Fibroblast of lung (primary cell): ENCODE results near the gene SLAMF1. TPM values are rescaled to one million over a fixed set of nuclear protein-coding genes. Genes with fewer than 3 reads are reported as not detected.

Experiments
- DNase-seq, 2 donors: peaks; one replicate each; pipeline versions ENCODE4 v3.0.0 to v3.0.0-alpha.2; 2010; ENCODE audit warnings: low read depth in 2 of 2
- H2AFZ ChIP-seq: 2 replicates; pipeline ENCODE4 v1.5.1; 2012; ENCODE audit warnings: low read length, control low read depth, inconsistent platforms
- H3K27ac ChIP-seq: 2 replicates; pipeline ENCODE4 v1.5.1; 2011; ENCODE audit warnings: low read length, control low read depth; ENCODE audit not compliant: insufficient read depth
- H3K27me3 ChIP-seq: 2 replicates; pipeline ENCODE4 v1.5.1; 2011; ENCODE audit warnings: mild to moderate bottlenecking, low read length; ENCODE audit not compliant: control insufficient read depth, insufficient read depth
- H3K36me3 ChIP-seq: 2 replicates; pipeline ENCODE4 v1.5.1; 2011; ENCODE audit warnings: low read length; ENCODE audit not compliant: control insufficient read depth, insufficient read depth
- H3K4me1 ChIP-seq: 2 replicates; pipeline ENCODE4 v1.5.1; 2011; ENCODE audit warnings: low read length; ENCODE audit not compliant: control insufficient read depth, insufficient read depth; ENCODE audit errors: extremely low read depth
- H3K4me2 ChIP-seq: 2 replicates; pipeline ENCODE4 v1.5.1; 2011; ENCODE audit warnings: low read length, control low read depth; ENCODE audit not compliant: insufficient read depth; ENCODE audit errors: extremely low read depth
- H3K4me3 ChIP-seq, 4 experiments: fragments of 200-600 bp in 1 of 4; sonication (generic) in 1 of 4; replicated peaks in 1 of 4; 2 replicates each; pipeline ENCODE4 v1.5.1; 2011 to 2016; ENCODE audit warnings: low read length in 4 of 4, low read depth in 3 of 4, mild to moderate bottlenecking in 3 of 4, control low read depth in 2 of 4, inconsistent platforms in 1 of 4, mixed read lengths in 1 of 4; ENCODE audit not compliant: insufficient read depth in 1 of 4; ENCODE audit errors: control extremely low read depth in 1 of 4
- H3K79me2 ChIP-seq: 2 replicates; pipeline ENCODE4 v1.5.1; 2012; ENCODE audit warnings: mild to moderate bottlenecking, low read length, inconsistent platforms; ENCODE audit not compliant: control insufficient read depth, insufficient read depth
- H3K9ac ChIP-seq: 2 replicates; pipeline ENCODE4 v1.5.1; 2011; ENCODE audit warnings: mild to moderate bottlenecking, low read length, control low read depth; ENCODE audit not compliant: insufficient read depth
- H3K9me3 ChIP-seq: 2 replicates; pipeline ENCODE4 v1.5.1; 2012; ENCODE audit warnings: low read depth, low read length; ENCODE audit not compliant: control insufficient read depth, insufficient read depth
- H4K20me1 ChIP-seq: 2 replicates; pipeline ENCODE4 v1.5.1; 2011; ENCODE audit warnings: low read length; ENCODE audit not compliant: control insufficient read depth, insufficient read depth; ENCODE audit errors: extremely low read depth
- CTCF ChIP-seq, 2 donors: IDR thresholded peaks in 1 of 2; conservative IDR thresholded peaks in 1 of 2; 1 replicate in 1 of 2; 2 replicates in 1 of 2; pipeline ENCODE4 v1.5.1; 2011 to 2012; ENCODE audit warnings: low read length in 2 of 2, control low read depth in 1 of 2, inconsistent platforms in 1 of 2, low read depth in 1 of 2, mild to moderate bottlenecking in 1 of 2
- EZH2 ChIP-seq: IDR thresholded peaks from 2 replicates; pipeline ENCODE4 v1.5.1; 2012; ENCODE audit warnings: low read length, control low read depth, mild to moderate bottlenecking; ENCODE audit errors: missing control alignments
- polyA plus RNA-seq, 2 donors: library from polyadenylated mRNA; depleted of rRNA in 1 of 2; stranded (reverse) in 1 of 2; unstranded in 1 of 2; fragments of >200 nt; gene quantifications; 2 replicates each; pipeline ENCODE4 v1.2.1, GENCODE V29; 2011 to 2012; ENCODE audit warnings: missing spikeins in 1 of 2
- total RNA-seq: library from RNA; depleted of rRNA; stranded (reverse); fragments of >200 nt; gene quantifications from 2 replicates; pipeline ENCODE4 v1.2.1, GENCODE V29; 2014

SLAMF1 gene
- total and polyA plus RNA-seq, 2 donors (not counting 1 experiment from before 2014, with no cell fraction given): not detected

DNA sequence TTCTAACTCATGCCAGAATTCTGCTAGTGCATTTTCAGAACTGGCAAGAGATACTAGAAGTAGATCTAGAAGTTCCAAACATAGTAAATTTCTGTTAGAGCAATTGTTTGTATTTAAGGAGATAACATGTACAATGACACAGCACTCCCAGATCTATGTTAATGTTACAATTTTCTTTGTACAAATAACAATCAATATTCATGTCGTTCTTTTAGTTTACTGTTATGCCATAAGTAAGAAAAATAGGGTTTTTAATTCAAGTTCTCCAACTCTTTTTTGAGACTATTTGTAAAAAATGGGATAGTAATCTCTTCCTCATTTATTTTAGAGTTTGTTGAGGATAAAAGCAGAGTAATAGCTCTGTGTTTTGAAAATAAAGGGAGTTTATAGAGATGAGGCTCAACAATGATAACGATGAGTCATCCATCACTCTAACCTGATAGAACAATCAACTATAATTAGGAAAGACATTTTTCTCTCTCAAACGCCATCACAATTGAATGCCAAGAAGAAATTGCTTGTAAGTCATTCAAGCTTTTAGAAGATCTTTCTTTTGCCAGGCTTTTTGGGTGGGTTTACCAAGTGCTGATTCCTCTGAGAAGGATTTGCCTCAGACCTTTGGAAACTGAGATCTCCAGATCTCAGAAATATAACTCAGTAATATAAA is 68.2 kb downstream of the SLAMF1 start:
- no peaks in the 10 kb centered on the region for H3K9me3 ChIP-seq
- H3K9ac ChIP-seq: no peak overlapping the region
- no peaks in the 10 kb centered on the region for H4K20me1 ChIP-seq
- no peaks in the 10 kb centered on the region for H3K79me2 ChIP-seq
- no peaks in the 10 kb centered on the region for H3K4me1 ChIP-seq
- DNase-seq: no peak
- H2AFZ ChIP-seq: no peak overlapping the region
- H3K27me3 ChIP-seq: no peaks in the 10 kb centered on the region
- no peak overlapping the region for H3K4me3 ChIP-seq
- H3K4me2 ChIP-seq: no peak overlapping the region
- no peaks in the 10 kb centered on the region for H3K36me3 ChIP-seq
- H3K27ac ChIP-seq: no peak overlapping the region
- TF ChIP-seq EZH2 (no peak), CTCF (conservative IDR thresholded peaks at IDR 0.05 in 1 of 2, IDR thresholded peaks at IDR 0.05 in 1 of 2; ENCODE audit: low read depth in 1 of 2, low read length in 2 of 2) (no peak)

DNA sequence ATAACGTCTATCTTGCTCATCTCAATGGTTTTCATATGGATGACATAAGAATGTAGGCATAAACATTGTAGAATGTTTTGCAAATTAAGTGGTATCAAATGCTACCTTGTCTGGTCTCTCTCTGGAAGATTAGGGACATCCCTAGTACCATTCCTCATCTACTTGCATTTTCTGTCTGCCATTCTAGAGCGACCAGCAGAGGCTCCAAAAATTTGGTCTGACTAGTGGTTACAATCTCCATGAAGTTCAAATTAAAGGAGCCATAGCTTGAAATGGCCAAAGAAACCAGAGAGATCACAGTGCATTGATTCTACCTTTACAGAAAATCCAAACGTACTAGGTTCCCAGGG is 68.7 kb downstream of the SLAMF1 start:
- Histone ChIP-seq H3K4me1 (no peaks in the 10 kb centered on the region), H3K4me3 (no peak overlapping the region), H3K36me3 (no peaks in the 10 kb centered on the region), H4K20me1 (no peaks in the 10 kb centered on the region), H3K4me2 (no peak overlapping the region), H3K79me2 (no peaks in the 10 kb centered on the region), H3K9ac (no peak overlapping the region), H3K27me3 (no peaks in the 10 kb centered on the region), H2AFZ (no peak overlapping the region), H3K27ac (no peak overlapping the region), H3K9me3 (no peaks in the 10 kb centered on the region)
- TF ChIP-seq CTCF (conservative IDR thresholded peaks at IDR 0.05 in 1 of 2, IDR thresholded peaks at IDR 0.05 in 1 of 2; ENCODE audit: low read depth in 1 of 2, low read length in 2 of 2) (no peak), EZH2 (no peak)
- no peak for DNase-seq

- Histone ChIP-seq H2AFZ (no peak overlapping the region), H3K36me3 (no peaks in the 10 kb centered on the region), H3K27me3 (no peaks in the 10 kb centered on the region), H4K20me1 (no peaks in the 10 kb centered on the region), H3K9me3 (no peaks in the 10 kb centered on the region), H3K4me1 (no peaks in the 10 kb centered on the region), H3K79me2 (no peaks in the 10 kb centered on the region), H3K4me3 (no peak overlapping the region), H3K9ac (no peak overlapping the region), H3K27ac (no peak overlapping the region), H3K4me2 (no peak overlapping the region)
- no peak for TF ChIP-seq EZH2
- TF ChIP-seq CTCF (conservative IDR thresholded peaks at IDR 0.05 in 1 of 2, IDR thresholded peaks at IDR 0.05 in 1 of 2; ENCODE audit: low read depth in 1 of 2, low read length in 2 of 2): no peak
- no peak for DNase-seq
Observed at GRCh38 chr1:160577671-160578070, 69.2 kb downstream of the SLAMF1 start.
